H1 (cell line): Measurements from ENCODE around the gene BTBD9. TPM values are rescaled to one million over a fixed set of nuclear protein-coding genes. Genes with fewer than 3 reads are reported as not detected.

Experiments used
- CTCF ChIA-PET: fragments of 300-600 bp; sonication (Branson Sonifier 250); formaldehyde crosslinking; loops from one replicate; lab custom pipeline; 2021; ENCODE audit not compliant: partially characterized antibody; lab: Charles Lee
- POLR2A ChIA-PET: fragments of 300-600 bp; sonication (Branson Sonifier 250); formaldehyde crosslinking; loops from one replicate; lab custom pipeline; 2021; ENCODE audit warnings: inconsistent platforms; ENCODE audit not compliant: partially characterized antibody; lab: Charles Lee
- DNase-seq, 2 experiments: peaks; one replicate each; pipeline versions ENCODE4 v3.0.0 to v3.0.0-alpha.2; 2010 to 2022; ENCODE audit warnings: low spot score in 2 of 2, low read depth in 1 of 2, mixed read lengths in 1 of 2
- FAIRE-seq: peaks from 2 replicates; lab custom pipeline; 2011; peaks lifted over from hg19 to GRCh38; lab: Jason Lieb, UNC
- H2AFZ ChIP-seq: 2 replicates; pipeline ENCODE4 v1.8.1; 2012; ENCODE audit warnings: low read length, inconsistent platforms
- H2AK5ac ChIP-seq: 2 replicates; pipeline ENCODE4 v1.6.1; 2013; ENCODE audit warnings: low read depth, low read length
- H2BK120ac ChIP-seq: replicated peaks from 2 replicates; pipeline ENCODE3; 2013; ENCODE audit warnings: low read depth, low read length, inconsistent platforms
- H2BK12ac ChIP-seq: 2 replicates; pipeline ENCODE4 v1.6.1; 2013; ENCODE audit warnings: low read depth, low read length
- H2BK15ac ChIP-seq: 2 replicates; pipeline ENCODE4 v1.6.1; 2013; ENCODE audit warnings: low read length
- H2BK20ac ChIP-seq: 2 replicates; pipeline ENCODE4 v1.6.1; 2013; ENCODE audit warnings: low read length
- H2BK5ac ChIP-seq: 2 replicates; pipeline ENCODE4 v1.6.1; 2013; ENCODE audit warnings: low read depth, low read length
- H3K14ac ChIP-seq: 2 replicates; pipeline ENCODE4 v1.6.1; 2013; ENCODE audit warnings: inconsistent platforms; ENCODE audit not compliant: insufficient read length
- H3K18ac ChIP-seq: 2 replicates; pipeline ENCODE4 v1.6.1; 2013; ENCODE audit warnings: low read length; ENCODE audit errors: extremely low read depth
- H3K23ac ChIP-seq: 2 replicates; pipeline ENCODE4 v1.6.1; 2013; ENCODE audit warnings: inconsistent platforms; ENCODE audit not compliant: insufficient read length
- H3K23me2 ChIP-seq: 2 replicates; pipeline ENCODE4 v1.6.1; 2013; ENCODE audit warnings: low read depth, low read length
- H3K27ac ChIP-seq: 2 replicates; pipeline ENCODE4 v1.6.1; 2011; ENCODE audit warnings: low read depth, low read length, inconsistent platforms
- H3K27me3 ChIP-seq, 4 experiments: replicated peaks in 1 of 4; 1 replicate in 1 of 4; 2 replicates in 3 of 4; pipeline versions ENCODE4 v1.6.1 to v1.8.1; 2011 to 2013; ENCODE audit warnings: low read length in 3 of 4, mild to moderate bottlenecking in 3 of 4, inconsistent platforms in 2 of 4, mixed read lengths in 2 of 4, moderate library complexity in 1 of 4; ENCODE audit not compliant: control insufficient read depth in 3 of 4, insufficient read depth in 3 of 4; ENCODE audit errors: extremely low read depth in 1 of 4
- H3K36me3 ChIP-seq, 4 experiments: 2 replicates each; pipeline versions ENCODE4 v1.6.1 to v1.8.1; 2011 to 2013; ENCODE audit warnings: mild to moderate bottlenecking in 4 of 4, low read length in 3 of 4, moderate library complexity in 2 of 4, control low read depth in 1 of 4, inconsistent platforms in 1 of 4; ENCODE audit not compliant: insufficient read depth in 4 of 4, control insufficient read depth in 2 of 4
- H3K4ac ChIP-seq: replicated peaks from 2 replicates; pipeline ENCODE3; 2013; ENCODE audit warnings: low read length, low read depth, mixed read lengths, inconsistent platforms; ENCODE audit not compliant: insufficient read length
- H3K4me1 ChIP-seq, 4 experiments: replicated peaks in 1 of 4; 1 replicate in 1 of 4; 2 replicates in 3 of 4; pipeline versions ENCODE4 v1.6.1 to v1.8.1; 2011 to 2013; ENCODE audit warnings: low read length in 3 of 4, inconsistent platforms in 2 of 4, mixed read lengths in 1 of 4; ENCODE audit not compliant: insufficient read depth in 4 of 4, control insufficient read depth in 3 of 4
- H3K4me2 ChIP-seq, 2 experiments: 2 replicates each; pipeline versions ENCODE4 v1.6.1 to v1.8.1; 2011 to 2013; ENCODE audit warnings: low read depth in 2 of 2, low read length in 2 of 2, control low read depth in 1 of 2, inconsistent platforms in 1 of 2, mild to moderate bottlenecking in 1 of 2; ENCODE audit not compliant: insufficient read depth in 1 of 2
- H3K4me3 ChIP-seq, 4 experiments: fragments of 200-600, 300-600 bp in 1 of 4; sonication (generic), shearing (Covaris generic), sonication (Bioruptor Twin) in 1 of 4; 2 replicates each; pipeline versions ENCODE4 v1.5.1 to v1.8.1; 2011 to 2016; ENCODE audit warnings: low read length in 4 of 4, low read depth in 3 of 4, control low read depth in 2 of 4, inconsistent platforms in 2 of 4, mild to moderate bottlenecking in 2 of 4, mixed read lengths in 1 of 4, moderate library complexity in 1 of 4; ENCODE audit not compliant: insufficient read depth in 2 of 4; ENCODE audit errors: extremely low read depth in 1 of 4
- H3K56ac ChIP-seq: replicated peaks from 2 replicates; pipeline ENCODE3; 2013; ENCODE audit warnings: low read depth, mild to moderate bottlenecking, mixed read lengths, low read length, inconsistent platforms; ENCODE audit not compliant: insufficient read length
- H3K79me1 ChIP-seq: 2 replicates; pipeline ENCODE4 v1.6.1; 2013; ENCODE audit warnings: low read depth, low read length, control low read depth
- H3K79me2 ChIP-seq, 2 experiments: 2 replicates each; pipeline versions ENCODE4 v1.6.1 to v1.8.1; 2012 to 2013; ENCODE audit warnings: low read length in 2 of 2, mild to moderate bottlenecking in 2 of 2, inconsistent platforms in 1 of 2; ENCODE audit not compliant: insufficient read depth in 2 of 2, control insufficient read depth in 1 of 2
- H3K9ac ChIP-seq, 4 experiments: replicated peaks in 1 of 4; 1 replicate in 1 of 4; 2 replicates in 3 of 4; pipeline versions ENCODE4 v1.6.1 to v1.8.1; 2011 to 2013; ENCODE audit warnings: low read depth in 3 of 4, low read length in 3 of 4, control low read depth in 2 of 4, mild to moderate bottlenecking in 2 of 4, moderate library complexity in 2 of 4, inconsistent platforms in 1 of 4; ENCODE audit errors: extremely low read depth in 1 of 4
- H3K9me3 ChIP-seq, 2 experiments: 2 replicates each; pipeline versions ENCODE4 v1.6.1 to v1.8.1; 2012 to 2013; ENCODE audit warnings: mild to moderate bottlenecking in 2 of 2, moderate library complexity in 2 of 2, control low read depth in 1 of 2, inconsistent platforms in 1 of 2, low read depth in 1 of 2, low read length in 1 of 2, mixed read lengths in 1 of 2; ENCODE audit not compliant: insufficient read depth in 2 of 2
- H4K20me1 ChIP-seq, 2 experiments: replicated peaks in 1 of 2; 2 replicates each; pipeline versions ENCODE3 to v1.8.1; 2011 to 2013; ENCODE audit warnings: inconsistent platforms in 2 of 2, low read length in 2 of 2, mild to moderate bottlenecking in 1 of 2; ENCODE audit not compliant: insufficient read depth in 2 of 2, control insufficient read depth in 1 of 2
- H4K5ac ChIP-seq: 2 replicates; pipeline ENCODE4 v1.6.1; 2013; ENCODE audit warnings: low read length, low read depth, mixed read lengths, inconsistent platforms; ENCODE audit not compliant: insufficient read length
- H4K8ac ChIP-seq: 2 replicates; pipeline ENCODE4 v1.8.0; 2013; ENCODE audit warnings: mild to moderate bottlenecking, moderate library complexity, low read length, inconsistent platforms; ENCODE audit not compliant: insufficient read depth; ENCODE audit errors: extremely low read depth
- H4K91ac ChIP-seq: replicated peaks from 2 replicates; pipeline ENCODE3; 2013; ENCODE audit warnings: low read length, mixed read lengths, inconsistent platforms; ENCODE audit not compliant: insufficient read length
- ASH2L ChIP-seq: fragments of 200-600, 300-600 bp; sonication (generic); IDR thresholded peaks from one replicate; pipeline ENCODE4 v1.7.1; 2017; ENCODE audit warnings: low read length
- CBX5 ChIP-seq: fragments of 300-800, 300-1000 bp; sonication (generic); IDR thresholded peaks from 2 replicates; pipeline ENCODE4 v1.7.1; 2016; ENCODE audit warnings: antibody characterized with exemption, low read length, low read depth
- CHD1 ChIP-seq: IDR thresholded peaks from 2 replicates; pipeline ENCODE4 v1.6.1; 2012; ENCODE audit warnings: low read depth, low read length, improper control_type of control experiment
- FOSL1 ChIP-seq: IDR thresholded peaks from 2 replicates; pipeline ENCODE4 v1.6.1; 2011; ENCODE audit warnings: mild to moderate bottlenecking, low read depth, low read length, moderate library complexity; ENCODE audit not compliant: insufficient read depth
- NANOG ChIP-seq: IDR thresholded peaks from 2 replicates; pipeline ENCODE4 v1.6.1; 2011; ENCODE audit warnings: low read length, low read depth, mild to moderate bottlenecking, inconsistent platforms; ENCODE audit not compliant: insufficient read depth, poor library complexity, severe bottlenecking
- RFX5 ChIP-seq: IDR thresholded peaks from 2 replicates; pipeline ENCODE4 v1.6.1; 2011; ENCODE audit warnings: low read depth, low read length, improper control_type of control experiment, borderline replicate concordance
- RNF2 ChIP-seq: fragments of 200-900, 300-1000 bp; sonication (generic); IDR thresholded peaks from 2 replicates; pipeline ENCODE4 v1.7.1; 2016; ENCODE audit warnings: borderline replicate concordance, low read depth, mild to moderate bottlenecking, antibody characterized with exemption, low read length; ENCODE audit not compliant: poor library complexity, severe bottlenecking; ENCODE audit errors: missing control alignments
- RXRA ChIP-seq: IDR thresholded peaks from 2 replicates; pipeline ENCODE4 v1.6.1; 2011; ENCODE audit warnings: low read depth, mild to moderate bottlenecking, low read length, moderate library complexity; ENCODE audit not compliant: insufficient read depth
- TAF1 ChIP-seq: IDR thresholded peaks from 2 replicates; pipeline ENCODE4 v1.6.1; 2011; ENCODE audit warnings: mild to moderate bottlenecking, low read depth, low read length
- TAF7 ChIP-seq: optimal IDR thresholded peaks from 2 replicates; pipeline ENCODE3; 2011; ENCODE audit warnings: low read depth, mild to moderate bottlenecking, inconsistent platforms, low read length, moderate library complexity, borderline replicate concordance
- TBP ChIP-seq: IDR thresholded peaks from 2 replicates; pipeline ENCODE4 v1.6.1; 2011; ENCODE audit warnings: low read depth, low read length, improper control_type of control experiment
- TCF12 ChIP-seq: IDR thresholded peaks from 2 replicates; pipeline ENCODE4 v1.6.1; 2011; ENCODE audit warnings: low read depth, mild to moderate bottlenecking, low read length
- ZNF274 ChIP-seq: IDR thresholded peaks from 2 replicates; pipeline ENCODE4 v1.7.0; 2012; ENCODE audit warnings: low read length, borderline replicate concordance; ENCODE audit errors: extremely low read depth
- WGBS, 2 experiments: shearing (Covaris generic) in 1 of 2; methylation state at CpG; one replicate each; pipeline versions ENCODE4 v1.1.6 to v1.1.7; 2013 to 2015; ENCODE audit warnings: low lambda C conversion rate in 2 of 2, mixed read lengths in 2 of 2, inconsistent platforms in 1 of 2, low coverage in 1 of 2, missing lambda C conversion rate in 1 of 2; ENCODE audit not compliant: insufficient replicate concordance in 2 of 2, insufficient coverage in 1 of 2, insufficient read length in 1 of 2; ENCODE audit errors: extremely low coverage in 1 of 2, missing lambda C conversion rate in 1 of 2; 5-methylcytosine and 5-hydroxymethylcytosine counted together
- polyA plus RNA-seq, 7 experiments: library from polyadenylated mRNA; depleted of rRNA in 3 of 7; stranded (reverse) in 5 of 7; unstranded in 2 of 7; fragments of >200 nt in 5 of 7; fragments of 200-250 nt in 2 of 7; gene quantifications; 1 replicate in 5 of 7; 2 replicates in 1 of 7; 4 replicates in 1 of 7; pipeline versions ENCODE4 v1.2.1 to v1.2.3, GENCODE V29; 2011 to 2013; ENCODE audit warnings: missing spikeins in 2 of 7, mixed read lengths in 2 of 7
- total RNA-seq: library from RNA; stranded (reverse); fragmentation: NEBNext Ultra II Directional; extraction: Animal tissue kit (Norgen Biotek cat#: 25700); gene quantifications from 2 replicates; pipeline ENCODE4 v1.2.1, GENCODE V29; 2021

Gene BTBD9
- total and polyA plus RNA-seq, 2 of the 8 experiments (the other 6 are each of a cell fraction or from before 2014, with no cell fraction given) = 0.92 to 4.1 TPM

GRCh38 chr6:38279963-38280588 lies 359.7 kb downstream of the BTBD9 start:
- Histone ChIP-seq H3K23ac (no peak overlapping the region), H3K79me2 (no peaks in the 10 kb centered on the region), H2AK5ac (no peak overlapping the region), H3K56ac (no peak overlapping the region), H3K4me2 (no peak overlapping the region), H4K5ac (no peak overlapping the region), H2BK15ac (no peak overlapping the region), H4K91ac (no peak overlapping the region), H2BK20ac (no peak overlapping the region), H3K23me2 (no peaks in the 10 kb centered on the region), H3K4me3 (no peak overlapping the region), H2AFZ (no peak overlapping the region), H3K27me3 (peaks cover 0 to 1% (median 0%) of the 10 kb centered on the region in 4 experiments; a peak in 1 of 7 replicates), H3K18ac (no peak overlapping the region), H2BK12ac (no peak overlapping the region), H4K20me1 (no peaks in the 10 kb centered on the region), H3K79me1 (no peaks in the 10 kb centered on the region), H3K9me3 (no peaks in the 10 kb centered on the region), H4K8ac (no peak overlapping the region), H3K14ac (no peak overlapping the region), H3K4ac (no peak overlapping the region), H2BK120ac (no peak overlapping the region), H3K27ac (no peak overlapping the region), H3K4me1 (peaks cover 0 to 10% (median 1%) of the 10 kb centered on the region in 4 experiments; a peak in 2 of 7 replicates), H3K36me3 (no peaks in the 10 kb centered on the region), H2BK5ac (no peak overlapping the region), H3K9ac (no peak overlapping the region)
- FAIRE-seq (no peak), DNase-seq (no peak)
- POLR2A ChIA-PET = interaction anchor here (0.7 kb wide), 1 partner anchor 61 kb away, joined by 3 read pairs; no protein-coding TSS in a partner anchor
- WGBS, 2 experiments = 38% methylated on average over 2 of the region's 2 CpGs; no CpG with 5 or more reads in 1 of the 2 experiments
- CTCF ChIA-PET = interaction anchor here (0.6 to 3.4 kb wide), 8 partner anchors 9 to 207 kb away, joined by 3 to 19 read pairs (median 4); no protein-coding TSS in a partner anchor
- no peak for TF ChIP-seq CHD1
- no peak for TF ChIP-seq TBP
- no peak for TF ChIP-seq RXRA
- no peak for TF ChIP-seq RFX5
- no peak for TF ChIP-seq ASH2L
- no peak for TF ChIP-seq TAF7
- TF ChIP-seq FOSL1 = no peak
- TF ChIP-seq CBX5 = no peak
- TF ChIP-seq TAF1 = no peak
- no peak for TF ChIP-seq TCF12
- no peak for TF ChIP-seq NANOG
- no peak for TF ChIP-seq RNF2
- no peak for TF ChIP-seq ZNF274
